NB4 (cell line): ENCODE data around the gene TMEM89.

Experiments
- DNase-seq: peaks from one replicate; pipeline ENCODE4 v3.0.0; 2010; ENCODE audit warnings: low read depth
- H3K4me3 ChIP-seq: one replicate; pipeline ENCODE4 v1.5.1; 2011; ENCODE audit warnings: mild to moderate bottlenecking, low read depth, low read length, moderate library complexity
- MYC ChIP-seq: IDR thresholded peaks from 2 replicates; pipeline ENCODE4 v1.6.1; 2011; ENCODE audit warnings: low read depth, low read length
- POLR2A ChIP-seq: IDR thresholded peaks from 2 replicates; pipeline ENCODE4 v1.6.1; 2011; ENCODE audit warnings: mild to moderate bottlenecking; ENCODE audit not compliant: insufficient read length; ENCODE audit errors: extremely low read depth
- TF ChIP-seq, protein P1 (sequence below): IDR thresholded peaks from 2 replicates; pipeline ENCODE4 v1.6.1; 2011; ENCODE audit warnings: low read depth, low read length
- TF ChIP-seq, protein P2 (sequence below): IDR thresholded peaks from one replicate; pipeline ENCODE4 v1.5.1; 2012; ENCODE audit warnings: low read depth, low read length

Gene TMEM89

DNA sequence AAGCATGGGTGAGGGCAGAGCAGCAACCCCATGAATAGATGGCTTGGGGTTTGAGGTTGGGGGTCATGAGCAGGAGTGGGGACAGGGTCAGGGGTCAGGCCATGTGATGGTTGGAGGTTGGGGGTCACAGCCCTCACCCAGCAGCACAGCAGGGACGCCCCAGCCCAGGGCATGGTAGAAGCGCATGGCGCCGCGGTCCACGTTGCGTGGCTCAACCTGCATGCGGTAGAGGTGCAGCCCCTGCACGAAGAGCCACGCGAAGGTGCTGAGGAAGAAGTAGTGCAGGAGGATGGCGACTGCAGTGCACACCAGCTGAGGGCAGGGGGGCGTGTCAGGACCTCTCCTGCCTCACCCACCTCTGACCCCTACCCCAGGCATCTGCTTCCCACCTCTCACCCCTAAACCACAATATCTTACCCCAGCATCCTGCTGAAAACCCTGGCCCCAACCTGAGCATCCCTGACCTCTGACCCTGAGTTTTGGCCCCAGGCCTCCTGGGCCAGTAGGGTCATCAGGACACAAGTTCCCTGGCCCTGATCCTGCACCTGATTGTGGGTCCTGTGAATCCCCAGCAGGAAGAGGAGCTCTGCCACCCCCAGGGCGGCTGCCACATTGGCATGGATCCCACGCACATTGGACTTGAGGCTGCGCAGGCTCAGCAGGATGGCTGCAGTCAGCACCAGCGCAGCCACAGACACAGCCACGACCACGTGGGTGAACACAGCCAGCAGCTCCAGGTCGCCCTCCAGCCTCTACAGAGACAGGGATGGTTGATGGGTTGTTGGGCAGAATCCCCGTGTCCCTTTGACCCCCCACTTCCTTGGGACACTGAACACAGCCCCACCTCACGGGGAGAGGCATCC is 23.6 kb upstream of the TMEM89 start:
- TF ChIP-seq, protein P1, sequence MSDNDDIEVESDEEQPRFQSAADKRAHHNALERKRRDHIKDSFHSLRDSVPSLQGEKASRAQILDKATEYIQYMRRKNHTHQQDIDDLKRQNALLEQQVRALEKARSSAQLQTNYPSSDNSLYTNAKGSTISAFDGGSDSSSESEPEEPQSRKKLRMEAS, result no peak
- TF ChIP-seq POLR2A (no peak), MYC (no peak)
- TF ChIP-seq, protein P2, sequence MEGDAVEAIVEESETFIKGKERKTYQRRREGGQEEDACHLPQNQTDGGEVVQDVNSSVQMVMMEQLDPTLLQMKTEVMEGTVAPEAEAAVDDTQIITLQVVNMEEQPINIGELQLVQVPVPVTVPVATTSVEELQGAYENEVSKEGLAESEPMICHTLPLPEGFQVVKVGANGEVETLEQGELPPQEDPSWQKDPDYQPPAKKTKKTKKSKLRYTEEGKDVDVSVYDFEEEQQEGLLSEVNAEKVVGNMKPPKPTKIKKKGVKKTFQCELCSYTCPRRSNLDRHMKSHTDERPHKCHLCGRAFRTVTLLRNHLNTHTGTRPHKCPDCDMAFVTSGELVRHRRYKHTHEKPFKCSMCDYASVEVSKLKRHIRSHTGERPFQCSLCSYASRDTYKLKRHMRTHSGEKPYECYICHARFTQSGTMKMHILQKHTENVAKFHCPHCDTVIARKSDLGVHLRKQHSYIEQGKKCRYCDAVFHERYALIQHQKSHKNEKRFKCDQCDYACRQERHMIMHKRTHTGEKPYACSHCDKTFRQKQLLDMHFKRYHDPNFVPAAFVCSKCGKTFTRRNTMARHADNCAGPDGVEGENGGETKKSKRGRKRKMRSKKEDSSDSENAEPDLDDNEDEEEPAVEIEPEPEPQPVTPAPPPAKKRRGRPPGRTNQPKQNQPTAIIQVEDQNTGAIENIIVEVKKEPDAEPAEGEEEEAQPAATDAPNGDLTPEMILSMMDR, result no peak
- H3K4me3 ChIP-seq, result no peak overlapping the region
- no peak for DNase-seq

DNA sequence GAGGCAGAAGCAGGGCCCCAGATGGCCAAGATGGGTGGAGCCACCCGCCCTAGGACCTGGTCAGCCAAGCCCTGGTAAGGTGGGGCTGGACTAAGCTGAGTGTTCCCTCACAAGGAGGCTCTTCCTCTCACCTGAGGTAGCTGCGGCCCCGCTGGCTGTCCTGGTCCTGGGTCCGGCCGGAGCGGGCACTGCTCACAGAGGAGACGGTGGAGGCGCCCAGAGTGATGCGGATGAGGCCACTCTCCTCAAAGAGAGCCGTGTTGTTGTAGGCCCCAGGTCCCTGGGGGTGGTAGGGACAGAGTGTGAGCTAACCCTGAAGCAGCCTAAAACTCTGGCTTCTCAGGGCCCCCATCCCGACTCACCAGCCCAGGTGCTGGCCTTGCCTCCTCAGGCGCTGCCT is 21.0 kb upstream of the TMEM89 start:
- TF ChIP-seq MYC (no peak), POLR2A (no peak)
- TF ChIP-seq, protein P2, result no peak
- no peak overlapping the region for H3K4me3 ChIP-seq
- DNase-seq, result no peak

DNA sequence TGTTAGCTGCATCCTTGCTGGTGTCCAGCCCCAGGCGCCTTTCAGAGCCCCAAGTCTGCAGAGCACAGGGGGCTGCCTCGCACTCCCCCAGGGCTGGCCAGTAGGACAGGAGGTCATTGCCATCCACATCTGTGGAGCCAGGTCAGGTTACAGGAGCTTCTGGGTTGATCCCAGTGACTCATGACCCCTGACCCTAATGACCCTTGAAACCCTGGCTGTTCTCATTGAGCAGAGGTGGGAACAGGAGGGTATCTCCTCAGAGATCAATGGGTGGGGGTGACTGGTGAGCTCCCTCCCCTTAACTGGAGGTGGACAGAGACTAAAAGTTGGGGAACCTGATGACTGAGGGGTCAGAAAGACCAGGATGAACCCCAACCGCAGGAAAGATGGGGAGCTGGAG is 19.8 kb upstream of the TMEM89 start:
- no peak overlapping the region for H3K4me3 ChIP-seq
- DNase-seq, result no peak
- TF ChIP-seq, protein P2, result no peak
- TF ChIP-seq, protein P1, result no peak
- TF ChIP-seq MYC (no peak), POLR2A (no peak)

DNA sequence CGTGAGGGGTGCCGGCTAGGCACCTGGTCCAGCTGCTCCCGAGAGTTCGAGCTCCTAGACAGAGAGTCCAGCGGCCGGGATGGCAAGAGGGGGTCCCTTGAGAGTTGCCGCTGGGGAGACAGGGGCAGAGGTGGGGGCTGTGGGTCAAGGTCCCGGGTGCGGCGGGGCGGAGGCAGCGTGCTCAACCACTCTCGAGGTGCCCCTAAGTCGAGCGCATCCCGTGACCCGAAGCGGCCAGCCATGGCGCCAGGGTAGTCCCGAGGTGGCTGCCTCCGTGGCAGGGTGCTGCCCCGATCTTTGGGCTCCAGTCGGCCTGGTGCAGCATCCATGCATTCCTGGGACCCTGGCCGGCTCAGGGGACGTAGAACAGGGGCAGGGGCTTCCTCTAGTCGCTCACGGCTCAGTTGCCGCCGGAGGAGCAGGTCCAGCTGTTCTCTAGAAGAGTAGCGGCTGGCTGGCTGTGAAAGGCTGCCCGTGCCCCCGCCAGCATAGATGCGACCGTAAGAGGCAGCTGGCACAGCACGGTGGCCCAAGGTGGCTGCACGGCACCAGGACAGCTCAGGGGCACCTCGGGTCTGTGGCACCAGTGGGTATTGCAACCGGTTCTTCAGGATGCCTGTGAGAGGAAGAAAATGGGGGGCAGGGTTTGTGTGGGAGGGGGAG is 18.5 kb upstream of the TMEM89 start:
- no peak overlapping the region for H3K4me3 ChIP-seq
- TF ChIP-seq, protein P2, result no peak
- TF ChIP-seq, protein P1, result no peak
- TF ChIP-seq POLR2A, result no peak
- no peak for TF ChIP-seq MYC
- no peak for DNase-seq

DNA sequence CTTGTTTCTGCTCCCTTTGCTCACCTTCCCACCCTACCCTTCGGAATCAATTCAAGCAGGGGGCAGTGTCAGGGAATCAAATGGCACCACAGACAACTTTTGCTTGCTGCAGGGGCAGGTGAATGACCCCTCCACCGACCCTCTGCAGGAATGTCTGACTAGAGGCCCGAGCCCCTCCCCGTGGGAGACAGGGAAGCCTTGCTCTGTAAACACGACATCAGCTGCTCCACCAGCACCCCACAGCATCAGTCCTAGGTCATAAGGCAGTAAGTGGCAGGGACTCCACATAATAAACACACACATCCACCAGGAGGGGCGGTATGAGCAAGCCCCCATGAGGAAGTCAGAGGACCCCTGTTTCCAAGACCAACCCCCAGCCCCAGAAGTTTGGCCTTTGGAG is 15.7 kb upstream of the TMEM89 start:
- H3K4me3 ChIP-seq, result no peak overlapping the region
- DNase-seq, result no peak
- TF ChIP-seq, protein P1, result no peak
- TF ChIP-seq MYC, result no peak
- TF ChIP-seq, protein P2, result no peak
- no peak for TF ChIP-seq POLR2A
